Testis (tissue), 3 donors: ENCODE results near the gene NRG2. TPM values are rescaled to one million over a fixed set of nuclear protein-coding genes. Genes with fewer than 3 reads are reported as not detected.

ENCODE experiments used
- DNase-seq: peaks from one replicate; pipeline ENCODE4 v3.0.0-alpha.2; 2019
- H3K27ac ChIP-seq, 2 donors: fragments of 200-600 bp; sonication (generic); one replicate each; pipeline ENCODE4 v1.5.1; 2019
- H3K27me3 ChIP-seq: fragments of 200-600 bp; sonication (generic); one replicate; pipeline ENCODE4 v1.5.1; 2019
- H3K36me3 ChIP-seq: fragments of 200-600 bp; sonication (generic); one replicate; pipeline ENCODE4 v1.5.1; 2017; ENCODE audit warnings: low read depth; ENCODE audit errors: missing control alignments
- H3K4me1 ChIP-seq: fragments of 200-600 bp; sonication (generic); one replicate; pipeline ENCODE4 v1.5.1; 2019
- H3K4me3 ChIP-seq, 2 donors: fragments of 200-600 bp; sonication (generic); one replicate each; pipeline ENCODE4 v1.5.1; 2017 to 2019
- H3K9me3 ChIP-seq: fragments of 200-600 bp; sonication (generic); one replicate; pipeline ENCODE4 v1.5.1; 2017
- CTCF ChIP-seq, 3 experiments: fragments of 450-650 bp in 2 of 3; fragments of 200-600 bp in 1 of 3; sonication (generic) in 1 of 3; IDR thresholded peaks; one replicate each; pipeline ENCODE4 v1.5.1; 2016 to 2019; ENCODE audit warnings: antibody characterized with exemption in 3 of 3, mild to moderate bottlenecking in 2 of 3, moderate library complexity in 1 of 3
- POLR2A ChIP-seq: fragments of 450-650 bp; IDR thresholded peaks from one replicate; pipeline ENCODE4 v1.6.1; 2017; ENCODE audit warnings: antibody characterized with exemption, mild to moderate bottlenecking, moderate library complexity
- WGBS, 2 donors: methylation state at CpG; one replicate each; pipeline ENCODE4 v1.1.5; 2018; 5-methylcytosine and 5-hydroxymethylcytosine counted together
- intact Hi-C: fragments of 100-400 bp; cut with DNase I; formaldehyde crosslinking; loops from one replicate; pipeline ENCODE4 v1.15.1; 2023; ENCODE audit warnings: low total_unique reads
- polyA plus RNA-seq: library from polyadenylated mRNA; stranded (reverse); fragments of 350-450 nt; fragmentation: Illumina TruSeq; extraction: RNeasy Lipid Tissue Mini Kit (QIAGEN cat#74804); gene quantifications from one replicate; pipeline ENCODE4 v1.2.3, GENCODE V29; 2014; ENCODE audit warnings: low read depth, low replicate concordance; ENCODE audit not compliant: insufficient read depth
- total RNA-seq, 2 donors: library from RNA; depleted of rRNA; stranded (reverse); fragments of >200 nt; gene quantifications; one replicate each; pipeline ENCODE4 v1.2.3, GENCODE V29; 2016

The NRG2 gene
- total and polyA plus RNA-seq, 3 donors from 2014 or later: 4.8 to 23.2 (median 13.0) TPM

GRCh38 chr5:139882961-139883539 lies 160.0 kb downstream of the NRG2 start:
- Histone ChIP-seq H3K27ac (no peak overlapping the region), H3K36me3 (no peaks in the 10 kb centered on the region), H3K4me1 (peaks cover 19% of the 10 kb centered on the region), H3K27me3 (no peaks in the 10 kb centered on the region), H3K9me3 (no peaks in the 10 kb centered on the region), H3K4me3 (no peak overlapping the region)
- no peak for DNase-seq
- intact Hi-C loops: no loop called here
- 62 to 66% methylated on average over 2 to 10 of the region's 10 CpGs for whole genome bisulfite sequencing, 2 donors
- no peak for TF ChIP-seq POLR2A
- TF ChIP-seq CTCF (IDR thresholded peaks at IDR 0.05): no peak

GRCh38 chr5:139882316-139882715 lies 160.8 kb downstream of the NRG2 start:
- no peak for DNase-seq
- no peaks in the 10 kb centered on the region for H3K9me3 ChIP-seq
- no peak overlapping the region for H3K27ac ChIP-seq
- no peak for TF ChIP-seq CTCF (IDR thresholded peaks at IDR 0.05)
- TF ChIP-seq POLR2A: no peak
- intact Hi-C loops: no loop called here
- no peaks in the 10 kb centered on the region for H3K36me3 ChIP-seq
- H3K4me1 ChIP-seq: peaks cover 19% of the 10 kb centered on the region
- H3K27me3 ChIP-seq: no peaks in the 10 kb centered on the region
- H3K4me3 ChIP-seq: no peak overlapping the region
- 90 to 91% methylated on average over 3 of the region's 3 CpGs for WGBS, 2 donors

GRCh38 chr5:139881143-139881733 lies 161.9 kb downstream of the NRG2 start:
- peak overlapping the region in 1 of 2 donors; percentile 9 for H3K27ac ChIP-seq
- peaks cover 19% of the 10 kb centered on the region for H3K4me1 ChIP-seq
- no peaks in the 10 kb centered on the region for H3K27me3 ChIP-seq
- no peak for TF ChIP-seq CTCF (IDR thresholded peaks at IDR 0.05)
- no peak for TF ChIP-seq POLR2A
- H3K9me3 ChIP-seq: no peaks in the 10 kb centered on the region
- no peaks in the 10 kb centered on the region for H3K36me3 ChIP-seq
- intact Hi-C loops: no loop called here
- DNase-seq: peak; percentile 43
- 57 to 74% methylated on average over 4 to 5 of the region's 5 CpGs for WGBS, 2 donors
- H3K4me3 ChIP-seq: no peak overlapping the region

GRCh38 chr5:139880416-139881142 lies 162.5 kb downstream of the NRG2 start:
- Histone ChIP-seq H3K4me3 (no peak overlapping the region), H3K27me3 (no peaks in the 10 kb centered on the region), H3K4me1 (peaks cover 19% of the 10 kb centered on the region), H3K36me3 (no peaks in the 10 kb centered on the region), H3K27ac (peak overlapping the region; percentile 9 to 21), H3K9me3 (no peaks in the 10 kb centered on the region)
- no peak for TF ChIP-seq POLR2A
- TF ChIP-seq CTCF (IDR thresholded peaks at IDR 0.05): no peak
- 55 to 75% methylated on average over 15 to 18 of the region's 18 CpGs for WGBS, 2 donors
- no peak for DNase-seq
- intact Hi-C loops: no loop called here
